K562 (cell line): Measurements from ENCODE around the gene MYL12A. TPM values are rescaled to one million over a fixed set of nuclear protein-coding genes. Genes with fewer than 3 reads are reported as not detected.

ENCODE experiments used
- ATAC-seq: fragments of 200-7000 bp; cut with Tn5 transposase; 3 replicates; pipeline ENCODE4 v1.9.1; 2020; ENCODE audit warnings: moderate library complexity
- BruUV-seq: library from RNA; stranded (reverse); fragments of 400-500 nt; replicated peaks from 2 replicates; lab custom pipeline; 2021; lab: Mats Ljungman, UMichigan
- CTCF ChIA-PET: fragments of 300-600 bp; formaldehyde crosslinking; extraction: SDS; loops from one replicate; lab custom pipeline; 2021; ENCODE audit warnings: low intra/inter-chr PET ratio; lab: Yijun Ruan, JAX
- POLR2A ChIA-PET: fragments of 300-600, 350-650 bp; sonication (Branson Sonifier 250); formaldehyde crosslinking; extraction: SDS; loops from one replicate; lab custom pipeline; 2021; ENCODE audit warnings: antibody characterized with exemption, inconsistent platforms; lab: Yijun Ruan, JAX
- DNase-seq, 4 experiments: peaks; one replicate each; pipeline versions ENCODE4 v3.0.0 to v3.0.0-alpha.2; 2011 to 2018; ENCODE audit warnings: low spot score in 3 of 4, mixed read lengths in 3 of 4; ENCODE audit errors: extremely low read depth in 1 of 4
- FAIRE-seq: peaks from 2 replicates; lab custom pipeline; 2011; peaks lifted over from hg19 to GRCh38; lab: Jason Lieb, UNC
- H2AFZ ChIP-seq: 2 replicates; pipeline ENCODE4 v1.6.0; 2011; ENCODE audit warnings: low read depth, low read length, control low read depth, inconsistent platforms
- H3K27ac ChIP-seq: fragments of 200-600 bp; 3 replicates; pipeline ENCODE4 v1.8.0; 2011; ENCODE audit warnings: low read depth, mild to moderate bottlenecking, control low read depth, inconsistent platforms, low read length, moderate library complexity, mixed read lengths; ENCODE audit errors: extremely low read depth
- H3K27me3 ChIP-seq, 2 experiments: fragments of 300-600 bp in 1 of 2; 2 replicates in 1 of 2; 3 replicates in 1 of 2; pipeline versions ENCODE4 v1.6.0 to v1.8.0; 2011; ENCODE audit warnings: inconsistent platforms in 2 of 2, low read length in 2 of 2, mild to moderate bottlenecking in 1 of 2, mixed read lengths in 1 of 2, moderate library complexity in 1 of 2; ENCODE audit not compliant: control insufficient read depth in 2 of 2, insufficient read depth in 2 of 2
- H3K36me3 ChIP-seq: fragments of 300-600 bp; 3 replicates; pipeline ENCODE4 v1.8.0; 2011; ENCODE audit warnings: mild to moderate bottlenecking, low read length, inconsistent platforms; ENCODE audit not compliant: control insufficient read depth, insufficient read depth
- H3K4me1 ChIP-seq, 2 experiments: fragments of 200-600 bp in 1 of 2; replicated peaks in 1 of 2; 2 replicates in 1 of 2; 3 replicates in 1 of 2; pipeline versions ENCODE4 v1.5.1 to v1.8.0; 2011; ENCODE audit warnings: inconsistent platforms in 2 of 2, low read length in 2 of 2, mild to moderate bottlenecking in 1 of 2, mixed read lengths in 1 of 2, moderate library complexity in 1 of 2; ENCODE audit not compliant: control insufficient read depth in 2 of 2, insufficient read depth in 2 of 2
- H3K4me2 ChIP-seq: 2 replicates; pipeline ENCODE4 v1.6.1; 2011; ENCODE audit warnings: low read length, control low read depth, inconsistent platforms, mixed read lengths; ENCODE audit not compliant: insufficient read depth
- H3K4me3 ChIP-seq: fragments of 200-600 bp; sonication (generic), shearing (Covaris generic); 2 replicates; pipeline ENCODE4 v1.5.1; 2016; ENCODE audit warnings: control low read depth, inconsistent platforms
- H3K79me2 ChIP-seq: fragments of 200-600 bp; 3 replicates; pipeline ENCODE4 v1.8.0; 2011; ENCODE audit warnings: low read length, inconsistent platforms; ENCODE audit not compliant: control insufficient read depth, insufficient read depth
- H3K9ac ChIP-seq, 2 experiments: 2 replicates each; pipeline versions ENCODE4 v1.6.0 to v1.6.1; 2011; ENCODE audit warnings: low read depth in 2 of 2, low read length in 2 of 2, control low read depth in 1 of 2, inconsistent platforms in 1 of 2, mild to moderate bottlenecking in 1 of 2, mixed read lengths in 1 of 2; ENCODE audit not compliant: insufficient read depth in 1 of 2
- H3K9me1 ChIP-seq: one replicate; pipeline ENCODE4 v1.6.0; 2011; ENCODE audit warnings: inconsistent platforms, mild to moderate bottlenecking, low read length, moderate library complexity; ENCODE audit not compliant: control insufficient read depth, insufficient read depth
- H3K9me3 ChIP-seq: replicated peaks from 2 replicates; pipeline ENCODE4 v1.5.1; 2011; ENCODE audit warnings: low read depth, low read length, inconsistent platforms; ENCODE audit not compliant: control insufficient read depth, insufficient read depth
- H4K20me1 ChIP-seq: replicated peaks from 2 replicates; pipeline ENCODE4 v1.6.1; 2011; ENCODE audit warnings: low read length, inconsistent platforms, mixed read lengths; ENCODE audit not compliant: control insufficient read depth, insufficient read depth
- CC2D1A ChIP-seq: fragments of 450-650 bp; IDR thresholded peaks from 2 replicates; pipeline ENCODE4 v1.6.1; 2017; ENCODE audit warnings: mild to moderate bottlenecking
- CTBP1 ChIP-seq: fragments of 450-650 bp; IDR thresholded peaks from 2 replicates; pipeline ENCODE4 v1.6.1; 2016; ENCODE audit warnings: borderline replicate concordance
- DDX20 ChIP-seq: fragments of 450-650 bp; IDR thresholded peaks from 2 replicates; pipeline ENCODE4 v1.6.1; 2016; ENCODE audit warnings: missing genetic modification characterization, low read depth, mild to moderate bottlenecking, missing compliant biosample characterization, moderate library complexity
- E2F6 ChIP-seq, 2 experiments: IDR thresholded peaks; 2 replicates each; pipeline ENCODE4 v1.6.1; 2011; ENCODE audit warnings: borderline replicate concordance in 1 of 2, control low read depth in 1 of 2, low read depth in 1 of 2, low read length in 1 of 2, mild to moderate bottlenecking in 1 of 2, mixed read lengths in 1 of 2, moderate library complexity in 1 of 2; ENCODE audit not compliant: insufficient read depth in 1 of 2, insufficient read length in 1 of 2, poor library complexity in 1 of 2, severe bottlenecking in 1 of 2; ENCODE audit errors: extremely low read depth in 1 of 2
- FOXA3 ChIP-seq, 2 experiments: fragments of 450-650 bp in 1 of 2; sonication (generic) in 1 of 2; formaldehyde crosslinking; IDR thresholded peaks in 1 of 2; conservative IDR thresholded peaks in 1 of 2; 2 replicates each; pipeline versions ENCODE4 v1.4.0 to v1.8.0; 2020 to 2022; ENCODE audit warnings: mild to moderate bottlenecking in 2 of 2, missing genetic modification reagents in 1 of 2
- GMEB1 ChIP-seq: fragments of 250-450 bp; sonication (Bioruptor Pico); IDR thresholded peaks from 2 replicates; pipeline ENCODE4 v1.4.0; 2020; ENCODE audit warnings: mild to moderate bottlenecking
- KAT8 ChIP-seq: fragments of 450-650 bp; IDR thresholded peaks from 2 replicates; pipeline ENCODE4 v1.6.1; 2016; ENCODE audit warnings: low read depth, mild to moderate bottlenecking
- MAX ChIP-seq: sonication (generic); formaldehyde crosslinking; IDR thresholded peaks from 2 replicates; pipeline ENCODE4 v1.9.0; 2022; ENCODE audit warnings: mild to moderate bottlenecking, missing genetic modification reagents
- MEIS2 ChIP-seq: fragments of 450-650 bp; IDR thresholded peaks from 2 replicates; pipeline ENCODE4 v1.6.1; 2014; ENCODE audit warnings: mild to moderate bottlenecking; ENCODE audit not compliant: partially characterized antibody
- ZBTB26 ChIP-seq: fragments of 450-650 bp; formaldehyde crosslinking; IDR thresholded peaks from 2 replicates; pipeline ENCODE4 v1.4.0; 2022; ENCODE audit warnings: missing genetic modification characterization
- ZNF740 ChIP-seq, 3 experiments: fragments of 200-800 bp in 1 of 3; sonication (Bioruptor generic) in 1 of 3; sonication (generic) in 1 of 3; formaldehyde crosslinking in 1 of 3; IDR thresholded peaks; 2 replicates each; pipeline versions ENCODE4 v1.6.1 to v1.8.0; 2016 to 2022; ENCODE audit warnings: mild to moderate bottlenecking in 2 of 3, missing compliant biosample characterization in 2 of 3, missing genetic modification characterization in 2 of 3, missing genetic modification reagents in 1 of 3
- ZNF766 ChIP-seq: fragments of 200-800 bp; sonication (Bioruptor generic); conservative IDR thresholded peaks from 2 replicates; pipeline ENCODE4 v1.6.1; 2016; ENCODE audit warnings: missing genetic modification characterization, missing compliant biosample characterization
- WGBS: fragments of 100-300 bp; shearing (Covaris generic); methylation state at CpG from one replicate; pipeline ENCODE4 v1.1.6; 2016; ENCODE audit warnings: low coverage, mixed read lengths; ENCODE audit not compliant: insufficient coverage; ENCODE audit errors: missing lambda C conversion rate; 5-methylcytosine and 5-hydroxymethylcytosine counted together
- in situ Hi-C: fragments of 300-500 bp; cut with MboI; formaldehyde crosslinking; loops from 4 replicates; pipeline ENCODE4 v1.15.0; 2018; ENCODE audit warnings: inconsistent platforms, mixed read lengths
- intact Hi-C: fragments of 100-400 bp; cut with micrococcal nuclease; formaldehyde crosslinking; loops from 2 replicates; pipeline ENCODE4 v1.14.2; 2022
- polyA plus RNA-seq, 8 experiments: library from polyadenylated mRNA; depleted of rRNA in 4 of 8; stranded (reverse) in 5 of 8; unstranded in 3 of 8; fragments of >200 nt; fragmentation: Nextera tagmentation in 2 of 8; fragmentation: Illumina TruSeq in 1 of 8; extraction: Ambion mirVana in 2 of 8; extraction: Trizol in 1 of 8; gene quantifications; 2 replicates each; pipeline versions ENCODE4 v1.2.1 to v1.2.3, GENCODE V29; 2011 to 2014; ENCODE audit warnings: inconsistent platforms in 1 of 8, missing spikeins in 1 of 8
- total RNA-seq, 7 experiments: library from RNA; depleted of rRNA in 6 of 7; stranded (reverse); fragments of >200 nt in 6 of 7; fragmentation: Illumina TruSeq in 2 of 7; extraction: Trizol in 2 of 7; gene quantifications; 2 replicates each; pipeline versions ENCODE4 v1.2.1 to v1.2.3, GENCODE V29; 2011 to 2021; ENCODE audit warnings: low replicate concordance in 1 of 7

MYL12A gene
- total and polyA plus RNA-seq, 9 of the 15 experiments (the other 6 are each of a cell fraction or from before 2014, with no cell fraction given): 308 to 1,031 (median 559) TPM

- in situ Hi-C loops: loop anchor here (5.0 kb wide), 1 partner anchor 304 kb away; no protein-coding TSS in a partner anchor
- peak; percentile 93 for FAIRE-seq
- H3K79me2 ChIP-seq: peaks cover 54% of the 10 kb centered on the region
- TF ChIP-seq GMEB1: 0 out of 2 replicates have a peak, but pooled peaks have one; percentile 24
- TF ChIP-seq ZNF766 (CRISPR knock-in tag): no peak
- TF ChIP-seq CC2D1A: peak; percentile 89
- peak; percentile 80; the same call in 1 of the 2 replicates for TF ChIP-seq CTBP1
- 0 out of 2 replicates have a peak, but pooled peaks have one; percentile 58 for TF ChIP-seq ZBTB26
- TF ChIP-seq ZNF740 (CRISPR knock-in tag; IDR thresholded peaks at IDR 0.05): no peak
- TF ChIP-seq ZNF740 (tag; IDR thresholded peaks at IDR 0.05): no peak
- TF ChIP-seq MAX (CRISPR knock-in tag): no peak
- TF ChIP-seq DDX20 (tag): no peak; the same call in 1 of the 2 replicates
- no peak for TF ChIP-seq KAT8
- no peak for TF ChIP-seq FOXA3 (CRISPR knock-in tag; conservative IDR thresholded peaks at IDR 0.05 in 1 of 2, IDR thresholded peaks at IDR 0.05 in 1 of 2)
- peak in 1 of 2 experiments; percentile 29 for TF ChIP-seq E2F6 (IDR thresholded peaks at IDR 0.05; ENCODE audit: borderline replicate concordance in 1 of 2, extremely low read depth in 1 of 2, insufficient read depth in 1 of 2, insufficient read length in 1 of 2, low read depth in 1 of 2, low read length in 1 of 2, poor library complexity in 1 of 2, severe bottlenecking in 1 of 2)
- TF ChIP-seq MEIS2: peak; percentile 32
Observed at GRCh38 chr18:3245853-3246634, 1.6 kb upstream of the MYL12A start.

More at GRCh38 chr18:3245853-3246634, 1.6 kb upstream of the MYL12A start:
- Histone ChIP-seq H3K9ac (peak overlapping the region; percentile 93 to 99), H3K4me1 (peaks cover 3 to 11% of the 10 kb centered on the region in 2 experiments; a peak in 3 of 5 replicates), H3K9me3 (0 out of 2 replicates have a peak, but pooled peaks cover 4% of the 10 kb centered on the region), H2AFZ (peak overlapping the region; percentile 100), H3K27ac (peak overlapping the region; percentile 100), H4K20me1 (peaks cover 14% of the 10 kb centered on the region; the same call in 1 of the 2 replicates), H3K9me1 (no peaks in the 10 kb centered on the region), H3K27me3 (no peaks in the 10 kb centered on the region), H3K36me3 (peaks cover 27% of the 10 kb centered on the region), H3K4me3 (peak overlapping the region; percentile 92), H3K4me2 (peak overlapping the region; percentile 90)
- TSS peak; percentile 70 for BruUV-seq
- intact Hi-C loops: loop anchor here (1.0 to 5.0 kb wide), 8 partner anchors 59 to 480 kb away; no protein-coding TSS in a partner anchor
- under 1% methylated on average over 29 of the region's 29 CpGs for whole genome bisulfite sequencing
- ChIA-PET POLR2A (interaction anchor here (0.6 to 4.1 kb wide), 49 partner anchors 10 to 691 kb away, joined by 3 to 35 read pairs (median 4); partner anchors contain the start of gene MYL12B), CTCF (interaction anchor here (0.5 to 4.3 kb wide), 11 partner anchors 95 to 822 kb away, joined by 3 to 64 read pairs (median 3); no protein-coding TSS in a partner anchor)
- DNase-seq (peak; percentile 73 to 97 (median 79)), ATAC-seq (peak; percentile 76)
